Spinal cord (tissue), 10 donors: ENCODE data around the gene ZBTB8B. TPM values are rescaled to one million over a fixed set of nuclear protein-coding genes. Genes with fewer than 3 reads are reported as not detected.
"Not testable (repeated sequence)": the region's sequence is repeated elsewhere in the genome, so short reads cannot be mapped to it uniquely, and the experiment has no call there.

ENCODE experiments used
- DNase-seq, 6 donors: peaks; one replicate each; pipeline versions ENCODE4 v3.0.0 to v3.0.0-alpha.2; 2013 to 2015; ENCODE audit warnings: low spot score in 6 of 6, low read depth in 4 of 6
- H3K27ac ChIP-seq: one replicate; pipeline ENCODE4 v1.5.1; 2013; ENCODE audit warnings: low read depth, low read length, control low read depth
- H3K27me3 ChIP-seq: one replicate; pipeline ENCODE4 v1.6.1; 2013; ENCODE audit warnings: low read length; ENCODE audit not compliant: control insufficient read depth, insufficient read depth
- H3K36me3 ChIP-seq: one replicate; pipeline ENCODE4 v1.6.1; 2013; ENCODE audit warnings: low read length; ENCODE audit not compliant: control insufficient read depth, insufficient read depth
- H3K4me1 ChIP-seq: one replicate; pipeline ENCODE4 v1.6.1; 2013; ENCODE audit warnings: low read length; ENCODE audit not compliant: control insufficient read depth, insufficient read depth
- H3K4me3 ChIP-seq: one replicate; pipeline ENCODE4 v1.5.1; 2013; ENCODE audit warnings: low read depth, low read length, control low read depth
- H3K9me3 ChIP-seq: one replicate; pipeline ENCODE4 v1.6.1; 2013; ENCODE audit warnings: low read length; ENCODE audit not compliant: control insufficient read depth, insufficient read depth
- WGBS: methylation state at CpG from one replicate; pipeline ENCODE4 v1.1.5; 2013; ENCODE audit warnings: missing lambda C conversion rate; ENCODE audit not compliant: insufficient coverage; 5-methylcytosine and 5-hydroxymethylcytosine counted together
- polyA plus RNA-seq, 2 donors: library from polyadenylated mRNA; unstranded; fragments of 120-200 nt; gene quantifications; one replicate each; pipeline ENCODE4 v1.2.1, GENCODE V29; 2013; ENCODE audit not compliant: insufficient read length in 2 of 2
- total RNA-seq, 2 donors: library from RNA; depleted of rRNA in 1 of 2; stranded (reverse); fragments of 120-200 nt in 1 of 2; fragments of >200 nt in 1 of 2; gene quantifications; one replicate each; pipeline versions ENCODE4 v1.2.3 to v1.2.4, GENCODE V29; 2013 to 2014
- donor health status: healthy.

The ZBTB8B gene
- total and polyA plus RNA-seq, 4 donors = 3.1 to 8.3 (median 6.2) TPM

DNA sequence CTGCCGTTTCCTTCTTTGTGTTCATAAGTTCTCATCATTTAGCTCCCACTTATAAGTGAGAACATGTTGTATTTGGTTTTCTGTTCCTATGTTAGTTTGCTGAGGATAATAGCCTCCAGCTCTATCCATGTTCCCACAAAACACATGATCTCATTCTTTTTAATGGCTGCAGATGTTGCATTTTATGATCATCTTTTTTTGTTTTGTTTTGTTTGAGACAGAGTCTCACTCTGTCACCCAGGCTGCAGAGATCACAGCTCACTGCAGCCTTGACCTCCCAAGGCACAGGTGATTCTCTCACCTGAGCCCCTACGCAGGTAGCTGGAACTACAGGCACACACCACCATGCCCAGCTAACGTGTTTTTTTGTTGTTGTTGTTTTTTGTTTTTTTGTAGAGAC lies 16.9 kb downstream of the ZBTB8B start:
- H3K36me3 ChIP-seq = peaks cover 38% of the 10 kb centered on the region
- no CpG with 5 or more reads among the region's 3 CpGs for WGBS

DNA sequence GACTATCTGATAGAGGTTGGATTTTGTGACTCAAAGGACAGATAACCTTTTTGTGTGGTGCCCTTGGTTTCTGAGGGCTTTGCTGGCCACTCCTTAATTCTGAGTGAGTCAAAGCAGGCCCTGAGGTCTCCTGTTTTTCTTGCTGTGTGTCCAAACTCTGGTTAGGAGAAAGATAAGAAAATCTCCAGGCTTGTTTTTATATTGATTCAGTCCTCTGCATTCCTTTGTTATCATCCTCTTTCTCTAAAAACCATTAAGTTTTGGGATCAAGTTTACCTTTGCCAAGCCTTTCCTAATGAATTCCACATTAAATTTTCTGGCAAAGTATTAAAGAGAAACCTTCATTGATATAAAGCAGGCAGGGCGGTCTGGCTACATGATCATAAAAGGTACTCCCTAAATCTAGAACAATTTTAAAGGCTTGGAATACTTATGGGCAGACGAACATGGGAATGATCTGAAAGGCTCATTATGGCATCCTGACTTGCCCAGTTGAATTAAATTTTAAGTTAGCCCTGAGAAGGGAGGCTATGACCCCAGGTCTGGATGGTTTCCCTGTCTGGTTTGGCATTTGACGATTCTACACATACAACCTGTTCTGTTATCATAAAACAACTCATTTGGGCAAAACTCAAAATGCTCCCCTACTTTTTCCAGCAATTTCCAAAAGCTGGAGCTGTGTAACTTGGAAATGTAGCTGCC lies 20.8 kb downstream of the ZBTB8B start:
- DNase-seq = no peak
- Histone ChIP-seq H3K27me3 (no peaks in the 10 kb centered on the region), H3K27ac (no peak overlapping the region), H3K4me1 (no peaks in the 10 kb centered on the region), H3K36me3 (peaks cover 38% of the 10 kb centered on the region), H3K9me3 (no peaks in the 10 kb centered on the region), H3K4me3 (no peak overlapping the region)
- WGBS = no CpG with 5 or more reads among the region's 3 CpGs

More for the DNA sequence above, 16.9 kb downstream of the ZBTB8B start:
- not testable (repeated sequence) for H3K4me1 ChIP-seq, H3K9me3 ChIP-seq, H3K27me3 ChIP-seq, H3K27ac ChIP-seq, DNase-seq, H3K4me3 ChIP-seq

- Histone ChIP-seq H3K27ac (no peak overlapping the region), H3K27me3 (no peaks in the 10 kb centered on the region), H3K9me3 (no peaks in the 10 kb centered on the region), H3K36me3 (peaks cover 31% of the 10 kb centered on the region), H3K4me1 (no peaks in the 10 kb centered on the region), H3K4me3 (no peak overlapping the region)
- WGBS = no CpG with 5 or more reads among the region's 7 CpGs
- no peak for DNase-seq
These were observed 21.7 kb downstream of the ZBTB8B start for GRCh38 chr1:32486463-32487113.

DNA sequence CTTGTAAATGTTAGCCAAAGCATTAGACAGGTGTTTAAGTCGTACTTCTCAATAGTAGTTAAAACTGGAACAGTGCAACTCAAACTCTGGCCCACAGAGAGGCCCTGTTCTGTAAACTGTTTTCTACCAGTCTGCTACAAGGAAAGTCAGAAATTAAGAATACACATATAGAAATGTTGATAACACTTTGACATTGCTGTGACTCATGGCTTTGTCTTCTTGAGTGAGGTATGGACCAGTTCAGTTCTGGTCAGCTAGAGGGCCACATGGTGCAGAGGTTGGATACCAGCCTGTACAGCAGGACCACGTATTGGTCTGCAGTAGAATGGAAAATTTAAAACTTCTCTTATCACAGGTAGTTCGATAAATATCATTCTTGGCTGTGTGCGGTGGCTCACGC lies 22.3 kb downstream of the ZBTB8B start:
- Histone ChIP-seq H3K4me3 (no peak overlapping the region), H3K27me3 (no peaks in the 10 kb centered on the region), H3K36me3 (peaks cover 28% of the 10 kb centered on the region), H3K4me1 (no peaks in the 10 kb centered on the region), H3K9me3 (no peaks in the 10 kb centered on the region), H3K27ac (no peak overlapping the region)
- no peak for DNase-seq
- 97% methylated on average over 3 of the region's 5 CpGs for WGBS

DNA sequence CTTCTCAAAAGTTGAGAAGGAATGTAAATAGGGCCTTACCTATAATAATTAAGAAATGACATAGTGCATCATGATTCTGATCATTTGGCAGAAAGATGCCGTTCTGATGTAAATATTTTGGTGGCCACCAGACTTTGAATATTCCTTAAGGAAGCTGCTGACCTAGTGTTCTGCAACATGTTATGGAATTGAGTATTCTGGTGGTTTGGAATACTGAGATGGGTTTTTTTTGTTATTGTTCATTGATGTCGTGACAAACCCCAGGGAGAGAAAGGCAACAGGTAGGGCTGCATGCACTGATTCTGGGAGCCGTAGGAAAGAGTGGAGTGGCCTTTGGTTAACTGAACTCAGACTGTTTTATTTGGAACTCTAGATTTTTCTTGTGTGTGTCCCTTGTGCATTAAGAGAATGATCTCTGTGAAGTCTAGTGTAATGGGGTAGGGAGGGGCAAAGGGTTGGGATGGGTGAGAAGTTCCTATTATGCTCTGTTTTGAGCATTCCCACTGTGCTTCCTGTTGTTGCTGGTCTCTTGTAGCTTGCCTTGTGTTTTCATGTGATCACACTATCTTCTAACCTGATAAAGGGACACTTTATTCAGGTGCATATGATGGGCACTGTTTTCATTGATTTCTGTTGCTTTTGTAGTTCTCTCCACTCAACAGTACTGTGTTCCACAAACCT lies 25.0 kb downstream of the ZBTB8B start:
- H3K4me3 ChIP-seq = no peak overlapping the region
- no peak for DNase-seq
- no peaks in the 10 kb centered on the region for H3K9me3 ChIP-seq
- WGBS = 95% methylated on average over 3 of the region's 3 CpGs
- H3K4me1 ChIP-seq = no peaks in the 10 kb centered on the region
- no peak overlapping the region for H3K27ac ChIP-seq
- H3K27me3 ChIP-seq = no peaks in the 10 kb centered on the region
- peaks cover 20% of the 10 kb centered on the region for H3K36me3 ChIP-seq

DNA sequence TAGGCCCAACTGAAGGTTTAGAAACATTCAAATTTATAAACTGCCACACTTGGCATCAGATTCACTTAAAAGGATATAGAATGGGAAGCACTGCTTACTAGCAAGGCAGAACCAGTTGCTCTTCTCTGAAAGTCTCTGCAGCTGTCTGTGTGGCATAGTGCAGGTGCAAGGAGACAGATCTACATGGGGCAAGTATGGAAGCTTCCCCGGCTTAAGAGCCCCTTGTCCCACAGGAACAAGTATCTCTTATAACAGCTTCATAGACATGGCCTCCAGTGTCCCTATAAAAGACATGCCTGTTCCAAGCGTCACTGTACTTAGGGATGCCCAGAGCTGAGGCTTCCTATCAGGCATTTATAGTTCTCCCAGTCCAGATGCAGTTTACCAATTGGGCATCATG lies 26.5 kb downstream of the ZBTB8B start:
- WGBS = 76% methylated on average over 2 of the region's 2 CpGs
- Histone ChIP-seq H3K4me3 (no peak overlapping the region), H3K9me3 (no peaks in the 10 kb centered on the region), H3K27ac (no peak overlapping the region), H3K4me1 (no peaks in the 10 kb centered on the region), H3K36me3 (peaks cover 8% of the 10 kb centered on the region), H3K27me3 (no peaks in the 10 kb centered on the region)
- peak in 2 of 6 donors; percentile 48 to 56 for DNase-seq

DNA sequence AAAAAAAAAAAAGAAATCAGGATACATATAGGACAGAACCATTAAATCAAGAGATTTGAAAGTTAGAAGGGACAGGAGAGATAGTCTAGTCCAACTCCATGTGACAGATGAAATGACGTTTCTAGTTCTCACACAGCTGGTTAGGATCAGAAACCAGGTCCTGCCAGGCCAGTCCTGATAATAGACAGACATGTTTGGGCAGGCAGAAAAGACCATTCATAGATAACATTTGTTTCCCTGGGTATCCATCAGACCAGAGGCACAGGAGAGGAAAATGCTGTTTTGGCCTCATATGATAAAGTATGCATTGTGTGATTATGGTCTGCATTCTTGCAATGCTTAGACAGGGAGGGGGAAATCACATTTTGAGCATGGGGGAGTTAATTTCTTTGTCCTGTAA lies 29.3 kb downstream of the ZBTB8B start:
- Histone ChIP-seq H3K27ac (no peak overlapping the region), H3K4me3 (no peak overlapping the region), H3K36me3 (peaks cover 6% of the 10 kb centered on the region), H3K27me3 (no peaks in the 10 kb centered on the region), H3K4me1 (no peaks in the 10 kb centered on the region), H3K9me3 (no peaks in the 10 kb centered on the region)
- DNase-seq = no peak
- 50% methylated on average over 1 of the region's 1 CpG for WGBS

GRCh38 chr1:32494711-32495337 lies 30.0 kb downstream of the ZBTB8B start:
- H3K27me3 ChIP-seq = no peaks in the 10 kb centered on the region
- no peak overlapping the region for H3K4me3 ChIP-seq
- DNase-seq = no peak
- peaks cover 6% of the 10 kb centered on the region for H3K36me3 ChIP-seq
- H3K4me1 ChIP-seq = no peaks in the 10 kb centered on the region
- no CpG with 5 or more reads among the region's 7 CpGs for WGBS
- H3K9me3 ChIP-seq = no peaks in the 10 kb centered on the region
- no peak overlapping the region for H3K27ac ChIP-seq

- Histone ChIP-seq H3K4me3 (no peak overlapping the region), H3K27me3 (no peaks in the 10 kb centered on the region), H3K36me3 (peaks cover 6% of the 10 kb centered on the region), H3K9me3 (no peaks in the 10 kb centered on the region), H3K4me1 (peaks cover under 1% of the 10 kb centered on the region), H3K27ac (peak overlapping the region; percentile 61)
- no CpG with 5 or more reads among the region's 5 CpGs for WGBS
- peak in 1 of 6 donors; percentile 27 for DNase-seq
These were observed 31.3 kb downstream of the ZBTB8B start for GRCh38 chr1:32496127-32496526.
